ENCODE results near the gene EGLN2.

The EGLN2 gene

GRCh38 chr19:40798683-40799557, at the start of gene EGLN2:
TSS of gene EGLN2 (plus strand) at chr19:40799191. CDS start at chr19:40800573, 1,382 bp downstream.
- ATAC-seq (ENCODE audit: insufficient read depth, low read depth) (peak; percentile 91), DNase-seq (peak; percentile 100)
- H3K4me2 ChIP-seq (ENCODE audit: insufficient read depth, low read length), result peak within 1 kb of the TSS; percentile 70
- peak within 1 kb of the TSS; percentile 92 for H3K9ac ChIP-seq (ENCODE audit: low read depth, low read length)
- H4K20me1 ChIP-seq (ENCODE audit: insufficient read depth, low read length), result peaks cover 41% of the 10 kb centered on the region
- H3K27ac ChIP-seq (ENCODE audit: low read length), result peak within 1 kb of the TSS; percentile 90
- H3K27me3 ChIP-seq (ENCODE audit: insufficient read depth, low read length, poor library complexity), result no peaks in the 10 kb centered on the region
- peaks cover 51% of the 10 kb centered on the region for H3K79me2 ChIP-seq (ENCODE audit: insufficient read depth, low read length)
- peaks cover 51% of the 10 kb centered on the region for H3K4me1 ChIP-seq (ENCODE audit: insufficient read depth, low read length)
- TF ChIP-seq EZH2 (IDR thresholded peaks at IDR 0.05; ENCODE audit: borderline replicate concordance, low read depth, low read length, severe bottlenecking) (no peak), CTCF (IDR thresholded peaks at IDR 0.05; ENCODE audit: borderline replicate concordance, extremely low read depth, low read length, poor library complexity, severe bottlenecking) (no peak)
- peak within 1 kb of the TSS; percentile 85 for H2AFZ ChIP-seq (ENCODE audit: low read depth, low read length)
- no peaks in the 10 kb centered on the region for H3K9me3 ChIP-seq (ENCODE audit: insufficient read depth, low read length, severe bottlenecking)
- peaks cover 37% of the 10 kb centered on the region for H3K36me3 ChIP-seq (ENCODE audit: insufficient read depth, low read length)
- peak within 1 kb of the TSS; percentile 79 to 92; a peak in 3 of 4 replicates for H3K4me3 ChIP-seq (ENCODE audit: low read depth in 1 of 2, low read length in 2 of 2)

- Histone ChIP-seq H3K27me3 (ENCODE audit: insufficient read depth, low read length, poor library complexity) (no peaks in the 10 kb centered on the region), H3K36me3 (ENCODE audit: insufficient read depth, low read length) (peaks cover 20% of the 10 kb centered on the region), H3K4me1 (ENCODE audit: insufficient read depth, low read length) (peaks cover 51% of the 10 kb centered on the region), H3K4me2 (ENCODE audit: insufficient read depth, low read length) (peak within 1 kb of the TSS; percentile 91), H3K9ac (ENCODE audit: low read depth, low read length) (peak within 1 kb of the TSS; percentile 93), H4K20me1 (ENCODE audit: insufficient read depth, low read length) (peaks cover 27% of the 10 kb centered on the region), H3K4me3 (ENCODE audit: low read depth in 1 of 2, low read length in 2 of 2) (peak within 1 kb of the TSS; percentile 63 to 75), H3K27ac (ENCODE audit: low read length) (peak within 1 kb of the TSS; percentile 98), H2AFZ (ENCODE audit: low read depth, low read length) (peak within 1 kb of the TSS; percentile 78), H3K79me2 (ENCODE audit: insufficient read depth, low read length) (peaks cover 67% of the 10 kb centered on the region), H3K9me3 (ENCODE audit: insufficient read depth, low read length, severe bottlenecking) (no peaks in the 10 kb centered on the region)
- TF ChIP-seq CTCF (IDR thresholded peaks at IDR 0.05; ENCODE audit: borderline replicate concordance, extremely low read depth, low read length, poor library complexity, severe bottlenecking), result no peak
- no peak for TF ChIP-seq EZH2 (IDR thresholded peaks at IDR 0.05; ENCODE audit: borderline replicate concordance, low read depth, low read length, severe bottlenecking)
- DNase-seq (peak; percentile 100), ATAC-seq (ENCODE audit: insufficient read depth, low read depth) (peak; percentile 89)
Observed at GRCh38 chr19:40750058-40750873, 48.7 kb upstream of the EGLN2 start, which contains the start of gene ACTMAP. TSS of gene ACTMAP (minus strand) at chr19:40750477. CDS start at chr19:40749803, 674 bp downstream.

- peak; percentile 98 for DNase-seq
- H3K27ac ChIP-seq (ENCODE audit: low read length), result peak within 1 kb of the TSS; percentile 98
- peak within 1 kb of the TSS; percentile 91 for H3K4me2 ChIP-seq (ENCODE audit: insufficient read depth, low read length)
- H2AFZ ChIP-seq (ENCODE audit: low read depth, low read length), result peak within 1 kb of the TSS; percentile 78
- peaks cover 34% of the 10 kb centered on the region for H4K20me1 ChIP-seq (ENCODE audit: insufficient read depth, low read length)
- H3K4me3 ChIP-seq (ENCODE audit: low read depth in 1 of 2, low read length in 2 of 2), result peak within 1 kb of the TSS; percentile 63 to 75
- no peaks in the 10 kb centered on the region for H3K9me3 ChIP-seq (ENCODE audit: insufficient read depth, low read length, severe bottlenecking)
- ATAC-seq (ENCODE audit: insufficient read depth, low read depth), result peak; percentile 76
- H3K36me3 ChIP-seq (ENCODE audit: insufficient read depth, low read length), result peaks cover 27% of the 10 kb centered on the region
- H3K27me3 ChIP-seq (ENCODE audit: insufficient read depth, low read length, poor library complexity), result no peaks in the 10 kb centered on the region
- peak within 1 kb of the TSS; percentile 93 for H3K9ac ChIP-seq (ENCODE audit: low read depth, low read length)
- H3K4me1 ChIP-seq (ENCODE audit: insufficient read depth, low read length), result peaks cover 58% of the 10 kb centered on the region
- H3K79me2 ChIP-seq (ENCODE audit: insufficient read depth, low read length), result peaks cover 74% of the 10 kb centered on the region
- TF ChIP-seq CTCF (IDR thresholded peaks at IDR 0.05; ENCODE audit: borderline replicate concordance, extremely low read depth, low read length, poor library complexity, severe bottlenecking) (peak; percentile 5), EZH2 (IDR thresholded peaks at IDR 0.05; ENCODE audit: borderline replicate concordance, low read depth, low read length, severe bottlenecking) (no peak)
Observed at GRCh38 chr19:40750874-40751537, 48.0 kb upstream of the EGLN2 start, which contains the start of gene SNRPA. TSS of gene SNRPA (plus strand) at chr19:40751203. CDS start at chr19:40751409, 206 bp downstream.
